ENCODE measurements around the gene BTBD9.

GRCh38 chr6:38489951-38490350, 149.8 kb downstream of the BTBD9 start:
- TF ChIP-seq CTCF (IDR thresholded peaks at IDR 0.05), result no peak
- no peak for TF ChIP-seq POLR2A (IDR thresholded peaks at IDR 0.05)

Measured in Peyer's patch (tissue), 4 donors.